ENCODE results near the gene LRRC36.
"Not testable (repeated sequence)": the region's sequence is repeated elsewhere in the genome, so short reads cannot be mapped to it uniquely, and the experiment has no call there.

LRRC36 gene

DNA sequence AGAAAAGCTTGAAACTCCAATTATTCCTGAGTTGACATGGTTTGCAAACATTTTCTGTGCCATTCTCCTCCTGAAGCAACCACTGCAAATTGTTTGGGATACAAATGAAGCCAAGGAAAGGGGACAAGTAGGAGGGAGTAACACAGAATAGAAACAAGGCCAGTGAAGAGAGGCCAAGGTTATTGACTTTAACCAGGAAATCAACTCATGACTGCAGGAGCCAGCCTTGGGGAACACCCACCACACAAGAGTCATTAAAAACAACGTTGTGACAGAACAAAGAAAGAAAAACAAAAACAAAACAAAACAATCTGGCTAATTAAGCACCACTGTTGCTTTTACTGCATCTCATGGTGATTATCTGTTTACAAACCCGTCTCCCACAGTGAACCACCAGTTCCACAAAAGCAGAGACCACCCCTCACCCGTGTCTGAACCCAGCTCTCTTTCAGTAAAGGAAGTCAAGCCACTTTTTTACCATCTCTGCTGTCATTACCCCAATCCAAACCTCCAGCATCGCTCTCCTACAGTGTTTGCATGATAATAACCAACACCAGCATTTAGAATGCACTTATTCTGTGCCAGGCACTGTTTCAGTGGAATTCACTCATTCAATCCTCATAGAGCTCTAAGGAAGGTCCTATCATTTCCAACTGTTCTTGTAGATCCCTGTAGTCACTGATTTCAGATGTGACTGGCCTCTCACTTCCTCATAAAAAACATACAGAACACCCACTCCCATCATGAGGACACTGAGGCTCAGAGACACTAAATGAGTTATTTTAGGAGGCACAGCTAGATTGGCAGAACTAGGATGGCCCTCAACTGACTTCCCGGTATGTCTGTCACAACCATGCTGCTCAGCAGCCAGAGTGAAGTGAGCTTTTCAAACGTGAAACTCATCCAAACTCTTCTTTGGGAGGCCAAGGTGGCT is 87.6 kb downstream of the LRRC36 start:
- POLR2A ChIA-PET = no interaction called here
- TF ChIP-seq, protein P1, sequence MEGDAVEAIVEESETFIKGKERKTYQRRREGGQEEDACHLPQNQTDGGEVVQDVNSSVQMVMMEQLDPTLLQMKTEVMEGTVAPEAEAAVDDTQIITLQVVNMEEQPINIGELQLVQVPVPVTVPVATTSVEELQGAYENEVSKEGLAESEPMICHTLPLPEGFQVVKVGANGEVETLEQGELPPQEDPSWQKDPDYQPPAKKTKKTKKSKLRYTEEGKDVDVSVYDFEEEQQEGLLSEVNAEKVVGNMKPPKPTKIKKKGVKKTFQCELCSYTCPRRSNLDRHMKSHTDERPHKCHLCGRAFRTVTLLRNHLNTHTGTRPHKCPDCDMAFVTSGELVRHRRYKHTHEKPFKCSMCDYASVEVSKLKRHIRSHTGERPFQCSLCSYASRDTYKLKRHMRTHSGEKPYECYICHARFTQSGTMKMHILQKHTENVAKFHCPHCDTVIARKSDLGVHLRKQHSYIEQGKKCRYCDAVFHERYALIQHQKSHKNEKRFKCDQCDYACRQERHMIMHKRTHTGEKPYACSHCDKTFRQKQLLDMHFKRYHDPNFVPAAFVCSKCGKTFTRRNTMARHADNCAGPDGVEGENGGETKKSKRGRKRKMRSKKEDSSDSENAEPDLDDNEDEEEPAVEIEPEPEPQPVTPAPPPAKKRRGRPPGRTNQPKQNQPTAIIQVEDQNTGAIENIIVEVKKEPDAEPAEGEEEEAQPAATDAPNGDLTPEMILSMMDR (IDR thresholded peaks at IDR 0.05; ENCODE audit: insufficient read depth, low read length, missing control alignments) = no peak
- no peak for DNase-seq (ENCODE audit: low read depth, low spot score)
- CTCF ChIA-PET = interaction anchor here (0.7 to 5.0 kb wide), 8 partner anchors 12 to 64 kb away, joined by 3 to 43 read pairs (median 4); partner anchors contain the start of gene TPPP3
- no peak overlapping the region for H3K4me3 ChIP-seq (ENCODE audit: low read depth, low read length)

DNA sequence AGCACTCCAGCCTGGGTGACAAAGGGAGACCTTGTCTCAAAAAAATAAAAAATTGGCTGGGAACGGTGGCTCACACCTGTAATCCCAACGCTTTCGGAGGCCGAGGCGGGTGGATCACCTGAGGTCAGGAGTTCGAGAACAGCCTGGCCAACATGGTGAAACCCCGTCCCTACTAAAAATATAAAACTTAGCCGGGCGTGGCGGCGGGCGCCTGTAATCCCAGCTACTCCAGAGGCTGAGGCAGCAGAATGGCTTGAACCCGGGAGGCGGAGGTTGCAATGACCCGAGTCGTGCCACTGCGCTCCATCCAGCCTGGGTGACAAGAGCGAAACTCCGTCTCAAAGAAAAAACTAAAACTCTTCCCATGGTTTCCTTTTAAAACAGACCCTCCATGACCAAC is 88.8 kb downstream of the LRRC36 start:
- CTCF ChIA-PET = interaction anchor here (1.1 to 5.0 kb wide), 6 partner anchors 12 to 449 kb away, joined by 3 to 43 read pairs (median 4); partner anchors contain the start of gene TPPP3
- peak overlapping the region; percentile 73 for H3K4me3 ChIP-seq (ENCODE audit: low read depth, low read length)
- POLR2A ChIA-PET; DNase-seq (ENCODE audit: low read depth, low spot score): not testable (repeated sequence)

DNA sequence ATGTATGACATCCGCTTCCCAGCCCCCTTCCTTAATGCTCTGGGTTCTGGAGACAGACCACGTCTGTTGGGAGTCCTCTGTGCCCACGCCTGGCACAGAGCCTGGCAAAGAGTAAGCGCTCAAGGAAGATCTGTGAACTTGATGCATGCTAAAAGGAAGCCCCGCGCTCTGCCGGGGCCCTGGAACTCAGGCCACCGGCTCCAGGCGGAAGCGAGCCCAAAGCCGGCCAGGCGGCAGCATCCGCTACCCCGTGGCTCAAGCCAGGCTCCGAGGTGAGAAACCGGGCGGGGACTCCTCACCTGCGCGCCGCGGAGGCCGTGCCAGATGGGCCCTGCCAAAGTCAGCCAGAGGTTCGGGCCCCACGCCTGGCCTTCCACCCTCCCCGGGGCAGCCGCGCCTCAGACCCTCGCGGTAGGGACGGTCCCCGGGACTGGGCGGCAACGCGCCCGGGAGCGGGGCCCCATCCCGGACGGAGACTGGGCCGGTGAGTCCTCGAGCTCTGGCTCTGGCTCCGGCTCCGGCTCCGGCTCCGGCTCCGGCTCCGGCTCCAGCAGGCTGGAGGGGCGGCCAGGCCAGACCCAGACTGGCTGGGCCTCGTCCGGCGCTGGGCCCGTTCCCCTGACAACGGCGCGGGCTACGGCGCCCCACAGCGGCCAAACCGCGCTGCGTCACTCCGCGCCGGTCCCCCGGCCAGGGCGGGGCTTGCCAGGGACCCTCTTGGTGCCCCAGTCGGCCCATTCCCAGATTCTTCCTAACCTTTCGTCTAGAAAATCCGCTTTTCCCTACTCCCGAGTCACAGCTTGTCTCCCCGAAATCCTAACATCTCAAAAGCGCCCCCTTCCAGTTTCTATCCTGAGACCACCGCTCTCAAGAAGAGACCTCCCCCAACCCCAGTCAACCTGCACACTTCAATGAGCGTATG is 89.5 kb downstream of the LRRC36 start, which contains the start of gene ZDHHC1:
TSS of gene ZDHHC1 (minus strand) at position 606 of the 922 bp plus-strand sequence. CDS start 8,702 bp downstream, outside the sequence.
- peak within 1 kb of the TSS; percentile 73 for H3K4me3 ChIP-seq (ENCODE audit: low read depth, low read length)
- DNase-seq (ENCODE audit: low read depth, low spot score) = no peak
- CTCF ChIA-PET = interaction anchor here (0.7 to 3.3 kb wide), 38 partner anchors 9 to 450 kb away, joined by 3 to 79 read pairs (median 4); partner anchors contain the start of genes ATP6V0D1, HSD11B2 and TPPP3
- TF ChIP-seq, protein P1 (IDR thresholded peaks at IDR 0.05; ENCODE audit: insufficient read depth, low read length, missing control alignments) = peak; percentile 69
- POLR2A ChIA-PET = interaction anchor here (0.6 kb wide), 1 partner anchor 169 kb away, joined by 3 read pairs; the partner anchor contains the start of gene FHOD1

DNA sequence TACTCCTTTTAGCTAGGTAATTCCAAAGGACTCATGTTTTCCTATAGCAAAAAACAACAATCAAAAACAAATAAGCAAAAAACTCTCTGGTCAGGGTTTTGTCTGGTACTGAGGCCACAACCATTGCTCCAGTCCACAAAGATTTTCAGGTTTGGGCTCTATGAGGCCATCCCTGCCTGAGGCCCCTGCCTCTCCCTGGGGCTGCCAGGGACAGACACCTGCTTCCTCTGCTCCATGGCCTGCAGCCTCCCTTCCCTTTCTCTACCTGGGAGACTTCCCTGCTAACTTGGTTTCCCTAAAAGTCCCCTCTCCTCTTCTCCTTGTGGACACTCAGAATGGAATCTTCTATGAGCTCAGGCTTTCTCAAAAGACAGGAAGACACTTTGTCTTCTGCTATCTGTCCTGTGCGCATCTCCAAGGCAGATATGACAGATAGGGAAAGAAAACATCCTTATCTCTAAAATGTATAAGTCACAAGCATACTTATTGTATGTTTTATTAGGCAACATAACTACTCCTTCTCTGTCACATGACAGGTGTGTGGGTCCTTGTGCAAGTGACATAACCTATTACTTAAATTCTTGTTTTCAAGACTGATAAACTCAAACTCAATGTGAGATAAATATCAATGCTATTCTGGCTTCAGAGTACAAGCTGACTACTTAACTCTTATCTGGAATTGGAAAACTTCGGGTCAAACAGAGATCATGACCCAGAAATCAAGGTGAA is 90.9 kb downstream of the LRRC36 start:
- ChIA-PET CTCF (interaction anchor here (0.8 to 3.3 kb wide), 25 partner anchors 9 to 168 kb away, joined by 3 to 79 read pairs (median 5); partner anchors contain the start of gene ATP6V0D1), POLR2A (no interaction called here)
- no peak overlapping the region for H3K4me3 ChIP-seq (ENCODE audit: low read depth, low read length)
- TF ChIP-seq, protein P1 (IDR thresholded peaks at IDR 0.05; ENCODE audit: insufficient read depth, low read length, missing control alignments) = no peak
- DNase-seq (ENCODE audit: low read depth, low spot score) = no peak

DNA sequence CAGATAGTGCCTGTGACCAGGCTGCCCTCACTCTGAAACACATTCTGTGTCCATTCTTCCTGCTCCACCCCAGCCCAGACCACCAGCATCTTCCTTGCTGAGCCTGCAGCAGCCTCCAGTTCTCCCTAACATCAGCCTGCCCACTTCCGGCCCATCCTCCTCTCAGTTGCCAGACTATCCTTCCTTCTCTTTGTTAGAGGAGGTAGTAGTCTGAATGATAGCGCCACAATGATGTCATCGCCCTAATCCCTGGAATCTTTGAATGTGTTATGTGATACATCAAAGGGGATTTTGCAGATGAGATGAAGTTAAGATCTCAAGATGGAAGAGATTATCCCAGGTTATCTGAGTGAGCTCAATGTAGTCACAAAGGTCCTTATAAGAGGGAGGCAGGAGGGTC is 92.9 kb downstream of the LRRC36 start:
- no peak for DNase-seq (ENCODE audit: low read depth, low spot score)
- H3K4me3 ChIP-seq (ENCODE audit: low read depth, low read length) = no peak overlapping the region
- TF ChIP-seq, protein P1 (IDR thresholded peaks at IDR 0.05; ENCODE audit: insufficient read depth, low read length, missing control alignments) = no peak
- ChIA-PET CTCF (interaction anchor here (1.0 kb wide), 1 partner anchor 141 kb away, joined by 3 read pairs; the partner anchor contains the start of gene PLEKHG4), POLR2A (no interaction called here)

DNA sequence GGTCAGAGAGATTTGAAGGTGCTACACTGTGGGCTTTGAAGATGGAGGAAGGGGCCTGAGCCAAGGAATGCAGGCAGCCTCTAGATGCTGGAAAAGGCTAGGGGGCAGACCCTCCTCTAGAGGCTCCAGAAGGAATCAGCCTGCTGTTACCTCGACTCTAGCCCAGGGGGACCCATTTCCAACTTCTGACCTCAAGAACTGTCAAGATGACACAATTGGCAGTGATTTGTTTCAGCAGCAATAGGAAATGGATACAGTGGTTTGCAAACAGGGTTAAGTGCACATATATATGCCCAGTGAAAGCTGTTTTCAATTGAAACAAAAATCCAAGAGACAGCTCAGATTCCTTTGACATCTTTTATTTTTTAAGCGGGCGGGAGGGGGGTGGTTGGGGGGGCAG is 93.3 kb downstream of the LRRC36 start:
- ChIA-PET POLR2A (interaction anchor here (0.6 kb wide), 1 partner anchor 82 kb away, joined by 4 read pairs; no protein-coding TSS in a partner anchor), CTCF (interaction anchor here (1.0 to 9.7 kb wide), 2 partner anchors 45 to 141 kb away, joined by 3 to 154 read pairs; partner anchors contain the start of gene PLEKHG4)
- TF ChIP-seq, protein P1 (IDR thresholded peaks at IDR 0.05; ENCODE audit: insufficient read depth, low read length, missing control alignments) = no peak
- H3K4me3 ChIP-seq (ENCODE audit: low read depth, low read length) = no peak overlapping the region
- no peak for DNase-seq (ENCODE audit: low read depth, low spot score)
